Measurements from ENCODE around the gene TRIM56. TPM values are rescaled to one million over a fixed set of nuclear protein-coding genes. Genes with fewer than 3 reads are reported as not detected.

Gene TRIM56
- total and polyA plus RNA-seq, 2 of the 13 experiments (the other 11 are each of a cell fraction or from before 2014, with no cell fraction given), result 3.2 to 7.1 TPM

- TF ChIP-seq ETS1 (CRISPR knock-in tag; IDR thresholded peaks at IDR 0.05), result no peak
- TF ChIP-seq MBNL3 (CRISPR knock-in tag; conservative IDR thresholded peaks at IDR 0.05), result no peak
- peak; percentile 78; the same call in 1 of the 2 replicates for TF ChIP-seq ZNF607 (CRISPR knock-in tag; IDR thresholded peaks at IDR 0.05; ENCODE audit: borderline replicate concordance)
- 0 out of 2 replicates have a peak, but pooled peaks have one; percentile 28 for TF ChIP-seq ZNF12 (CRISPR knock-in tag; IDR thresholded peaks at IDR 0.05)
- no peak for TF ChIP-seq RBAK (CRISPR knock-in tag; IDR thresholded peaks at IDR 0.05)
- TF ChIP-seq NCOA1 (CRISPR knock-in tag; IDR thresholded peaks at IDR 0.05), result peak; percentile 92; the same call in 1 of the 2 replicates
- TF ChIP-seq SALL1 (CRISPR knock-in tag; IDR thresholded peaks at IDR 0.05), result peak; percentile 89
- TF ChIP-seq TBL1XR1 (IDR thresholded peaks at IDR 0.05; ENCODE audit: borderline replicate concordance, low read length, partially characterized antibody), result peak; percentile 91
- peak; percentile 99 for TF ChIP-seq NR2F2 (IDR thresholded peaks at IDR 0.05; ENCODE audit: borderline replicate concordance, low read depth)
- TF ChIP-seq ARID2 (CRISPR knock-in tag; IDR thresholded peaks at IDR 0.05; ENCODE audit: borderline replicate concordance), result 0 out of 2 replicates have a peak, but pooled peaks have one; percentile 84
- TF ChIP-seq, protein P1, sequence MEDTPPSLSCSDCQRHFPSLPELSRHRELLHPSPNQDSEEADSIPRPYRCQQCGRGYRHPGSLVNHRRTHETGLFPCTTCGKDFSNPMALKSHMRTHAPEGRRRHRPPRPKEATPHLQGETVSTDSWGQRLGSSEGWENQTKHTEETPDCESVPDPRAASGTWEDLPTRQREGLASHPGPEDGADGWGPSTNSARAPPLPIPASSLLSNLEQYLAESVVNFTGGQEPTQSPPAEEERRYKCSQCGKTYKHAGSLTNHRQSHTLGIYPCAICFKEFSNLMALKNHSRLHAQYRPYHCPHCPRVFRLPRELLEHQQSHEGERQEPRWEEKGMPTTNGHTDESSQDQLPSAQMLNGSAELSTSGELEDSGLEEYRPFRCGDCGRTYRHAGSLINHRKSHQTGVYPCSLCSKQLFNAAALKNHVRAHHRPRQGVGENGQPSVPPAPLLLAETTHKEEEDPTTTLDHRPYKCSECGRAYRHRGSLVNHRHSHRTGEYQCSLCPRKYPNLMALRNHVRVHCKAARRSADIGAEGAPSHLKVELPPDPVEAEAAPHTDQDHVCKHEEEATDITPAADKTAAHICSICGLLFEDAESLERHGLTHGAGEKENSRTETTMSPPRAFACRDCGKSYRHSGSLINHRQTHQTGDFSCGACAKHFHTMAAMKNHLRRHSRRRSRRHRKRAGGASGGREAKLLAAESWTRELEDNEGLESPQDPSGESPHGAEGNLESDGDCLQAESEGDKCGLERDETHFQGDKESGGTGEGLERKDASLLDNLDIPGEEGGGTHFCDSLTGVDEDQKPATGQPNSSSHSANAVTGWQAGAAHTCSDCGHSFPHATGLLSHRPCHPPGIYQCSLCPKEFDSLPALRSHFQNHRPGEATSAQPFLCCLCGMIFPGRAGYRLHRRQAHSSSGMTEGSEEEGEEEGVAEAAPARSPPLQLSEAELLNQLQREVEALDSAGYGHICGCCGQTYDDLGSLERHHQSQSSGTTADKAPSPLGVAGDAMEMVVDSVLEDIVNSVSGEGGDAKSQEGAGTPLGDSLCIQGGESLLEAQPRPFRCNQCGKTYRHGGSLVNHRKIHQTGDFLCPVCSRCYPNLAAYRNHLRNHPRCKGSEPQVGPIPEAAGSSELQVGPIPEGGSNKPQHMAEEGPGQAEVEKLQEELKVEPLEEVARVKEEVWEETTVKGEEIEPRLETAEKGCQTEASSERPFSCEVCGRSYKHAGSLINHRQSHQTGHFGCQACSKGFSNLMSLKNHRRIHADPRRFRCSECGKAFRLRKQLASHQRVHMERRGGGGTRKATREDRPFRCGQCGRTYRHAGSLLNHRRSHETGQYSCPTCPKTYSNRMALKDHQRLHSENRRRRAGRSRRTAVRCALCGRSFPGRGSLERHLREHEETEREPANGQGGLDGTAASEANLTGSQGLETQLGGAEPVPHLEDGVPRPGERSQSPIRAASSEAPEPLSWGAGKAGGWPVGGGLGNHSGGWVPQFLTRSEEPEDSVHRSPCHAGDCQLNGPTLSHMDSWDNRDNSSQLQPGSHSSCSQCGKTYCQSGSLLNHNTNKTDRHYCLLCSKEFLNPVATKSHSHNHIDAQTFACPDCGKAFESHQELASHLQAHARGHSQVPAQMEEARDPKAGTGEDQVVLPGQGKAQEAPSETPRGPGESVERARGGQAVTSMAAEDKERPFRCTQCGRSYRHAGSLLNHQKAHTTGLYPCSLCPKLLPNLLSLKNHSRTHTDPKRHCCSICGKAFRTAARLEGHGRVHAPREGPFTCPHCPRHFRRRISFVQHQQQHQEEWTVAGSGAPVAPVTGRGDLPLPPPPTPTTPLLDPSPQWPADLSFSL (CRISPR knock-in tag; IDR thresholded peaks at IDR 0.05), result peak; percentile 96
- TF ChIP-seq SRSF4 (IDR thresholded peaks at IDR 0.05; ENCODE audit: low read depth, low read length, poor library complexity, severe bottlenecking), result no peak
- TF ChIP-seq, protein P2, sequence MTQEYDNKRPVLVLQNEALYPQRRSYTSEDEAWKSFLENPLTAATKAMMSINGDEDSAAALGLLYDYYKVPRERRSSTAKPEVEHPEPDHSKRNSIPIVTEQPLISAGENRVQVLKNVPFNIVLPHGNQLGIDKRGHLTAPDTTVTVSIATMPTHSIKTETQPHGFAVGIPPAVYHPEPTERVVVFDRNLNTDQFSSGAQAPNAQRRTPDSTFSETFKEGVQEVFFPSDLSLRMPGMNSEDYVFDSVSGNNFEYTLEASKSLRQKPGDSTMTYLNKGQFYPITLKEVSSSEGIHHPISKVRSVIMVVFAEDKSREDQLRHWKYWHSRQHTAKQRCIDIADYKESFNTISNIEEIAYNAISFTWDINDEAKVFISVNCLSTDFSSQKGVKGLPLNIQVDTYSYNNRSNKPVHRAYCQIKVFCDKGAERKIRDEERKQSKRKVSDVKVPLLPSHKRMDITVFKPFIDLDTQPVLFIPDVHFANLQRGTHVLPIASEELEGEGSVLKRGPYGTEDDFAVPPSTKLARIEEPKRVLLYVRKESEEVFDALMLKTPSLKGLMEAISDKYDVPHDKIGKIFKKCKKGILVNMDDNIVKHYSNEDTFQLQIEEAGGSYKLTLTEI (CRISPR knock-in tag; conservative IDR thresholded peaks at IDR 0.05), result no peak
- no peak for TF ChIP-seq DDIT3 (CRISPR knock-in tag; IDR thresholded peaks at IDR 0.05)
- TF ChIP-seq, protein P3, sequence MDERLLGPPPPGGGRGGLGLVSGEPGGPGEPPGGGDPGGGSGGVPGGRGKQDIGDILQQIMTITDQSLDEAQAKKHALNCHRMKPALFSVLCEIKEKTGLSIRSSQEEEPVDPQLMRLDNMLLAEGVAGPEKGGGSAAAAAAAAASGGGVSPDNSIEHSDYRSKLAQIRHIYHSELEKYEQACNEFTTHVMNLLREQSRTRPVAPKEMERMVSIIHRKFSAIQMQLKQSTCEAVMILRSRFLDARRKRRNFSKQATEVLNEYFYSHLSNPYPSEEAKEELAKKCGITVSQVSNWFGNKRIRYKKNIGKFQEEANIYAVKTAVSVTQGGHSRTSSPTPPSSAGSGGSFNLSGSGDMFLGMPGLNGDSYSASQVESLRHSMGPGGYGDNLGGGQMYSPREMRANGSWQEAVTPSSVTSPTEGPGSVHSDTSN (CRISPR knock-in tag; IDR thresholded peaks at IDR 0.05), result 0 out of 2 replicates have a peak, but pooled peaks have one; percentile 29
- no peak; the same call in 1 of the 2 replicates for TF ChIP-seq RFXAP (CRISPR knock-in tag; IDR thresholded peaks at IDR 0.05; ENCODE audit: borderline replicate concordance)
Measured at GRCh38 chr7:101126651-101127459, 41.6 kb downstream of the TRIM56 start, which contains the start of gene SERPINE1 (continued).
